ENCODE results near the gene MIF.

GRCh38 chr22:23910496-23911190, 16.5 kb downstream of the MIF start:
- TF ChIP-seq POLR2A (IDR thresholded peaks at IDR 0.05) (no peak), CTCF (IDR thresholded peaks at IDR 0.05) (no peak)
